UCSD-AML1 (cell line): ENCODE results near the gene MAGEB1.

Experiments
- DNase-seq: peaks from one replicate; lab custom pipeline; 2025; ENCODE audit not compliant: unreplicated experiment; lab: John Stamatoyannopoulos, UW

Gene MAGEB1

GRCh38 chrX:30246769-30247489 is at the start of gene MAGEB1:
Gene MAGEB1 (plus strand): TSS chrX:30247146. CDS start chrX:30250494, 3,348 bp downstream.
- no peak for DNase-seq

DNA sequence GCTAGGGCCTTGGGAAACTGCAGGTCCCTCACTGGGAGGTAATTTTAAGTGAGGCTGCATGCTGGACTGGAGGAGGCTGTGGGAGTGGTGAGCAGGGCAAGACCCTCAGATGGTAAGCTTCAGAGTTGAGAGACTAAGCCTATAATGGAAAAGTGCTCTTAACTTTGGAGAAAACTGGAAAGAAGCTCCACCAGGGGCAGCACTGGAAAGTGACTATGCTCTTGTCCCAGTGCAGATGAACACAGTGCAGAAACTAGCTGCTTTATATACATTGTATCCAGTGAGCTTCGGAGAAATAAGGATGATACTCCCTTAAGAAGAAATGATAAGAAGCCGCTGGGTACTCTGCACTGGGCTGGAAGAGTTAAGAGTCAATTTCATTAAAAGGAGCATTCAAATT is 34.8 kb upstream of the MAGEB1 start:
- no peak for DNase-seq

DNA sequence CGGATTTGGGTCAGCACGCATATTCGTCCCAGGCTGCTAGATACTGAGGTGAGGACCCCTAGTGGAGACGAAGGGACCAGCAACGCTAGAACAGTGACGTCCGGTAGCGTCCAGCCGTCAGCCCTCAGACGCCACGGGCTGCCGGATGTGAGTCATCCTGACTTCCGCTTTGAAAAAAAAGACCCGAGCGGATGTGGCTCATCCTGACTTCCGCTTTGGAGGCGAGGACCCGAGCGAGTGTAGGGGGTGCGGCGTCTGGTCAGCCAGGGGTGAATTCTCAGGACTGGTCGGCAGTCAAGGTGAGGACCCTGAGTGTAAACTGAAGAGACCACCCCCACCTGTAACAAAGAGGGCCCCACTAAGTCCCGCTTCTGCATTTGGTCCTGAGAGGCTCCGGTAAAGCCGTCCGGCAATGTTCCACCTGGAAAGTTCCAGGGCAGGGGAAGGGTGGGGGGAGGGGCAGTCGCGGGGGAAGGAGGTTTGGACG is 31.5 kb upstream of the MAGEB1 start, which contains the start of gene MAGEB2:
TSS of gene MAGEB2 (plus strand) at position 207 of the 487 bp plus-strand sequence. CDS start 3,018 bp downstream, outside the sequence.
- DNase-seq = peak; percentile 23

DNA sequence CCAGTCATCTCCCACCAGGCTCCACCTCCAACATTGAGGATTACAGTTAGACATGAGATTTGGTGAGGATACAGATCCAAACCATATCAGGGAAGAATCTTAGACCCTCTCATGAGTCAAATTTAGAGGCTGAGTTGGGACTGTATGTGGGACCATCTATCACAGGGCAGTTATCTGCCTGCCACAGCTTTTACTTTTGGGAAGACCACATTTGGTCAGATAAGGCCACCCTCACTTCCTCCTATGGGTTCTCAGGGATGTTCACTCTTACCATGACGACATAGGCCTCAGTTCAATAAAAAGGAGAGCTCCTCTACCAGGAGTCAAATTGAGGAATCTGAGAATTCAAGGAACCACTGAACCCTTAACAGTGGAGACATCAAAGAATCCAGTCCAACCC is 29.5 kb upstream of the MAGEB1 start:
- DNase-seq = no peak

- DNase-seq = no peak
These were observed 27.6 kb upstream of the MAGEB1 start for GRCh38 chrX:30219372-30219771.

GRCh38 chrX:30220661-30221060 is 26.3 kb upstream of the MAGEB1 start:
- no peak for DNase-seq

DNA sequence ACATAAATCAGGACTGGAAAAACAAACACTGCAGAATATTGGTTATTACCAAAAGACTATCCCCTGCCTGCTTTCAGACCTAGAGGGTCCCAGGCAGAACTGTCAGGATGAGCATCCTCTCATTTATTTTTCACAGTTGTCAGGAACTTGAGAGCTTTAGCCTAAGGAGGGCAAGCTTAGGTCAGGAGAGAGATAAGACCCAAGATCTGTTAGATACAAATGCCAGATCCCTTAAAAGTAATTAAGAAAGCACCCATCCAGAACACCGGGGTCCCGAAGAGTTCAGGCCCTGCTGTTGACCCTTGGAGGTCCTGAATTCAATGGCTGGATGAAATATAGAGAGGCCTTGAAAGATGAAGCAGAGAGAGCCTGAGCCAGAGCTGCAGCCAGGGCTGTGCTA is 22.4 kb upstream of the MAGEB1 start:
- DNase-seq = no peak

- no peak for DNase-seq
These were observed 18.4 kb upstream of the MAGEB1 start for GRCh38 chrX:30228526-30228925.

DNA sequence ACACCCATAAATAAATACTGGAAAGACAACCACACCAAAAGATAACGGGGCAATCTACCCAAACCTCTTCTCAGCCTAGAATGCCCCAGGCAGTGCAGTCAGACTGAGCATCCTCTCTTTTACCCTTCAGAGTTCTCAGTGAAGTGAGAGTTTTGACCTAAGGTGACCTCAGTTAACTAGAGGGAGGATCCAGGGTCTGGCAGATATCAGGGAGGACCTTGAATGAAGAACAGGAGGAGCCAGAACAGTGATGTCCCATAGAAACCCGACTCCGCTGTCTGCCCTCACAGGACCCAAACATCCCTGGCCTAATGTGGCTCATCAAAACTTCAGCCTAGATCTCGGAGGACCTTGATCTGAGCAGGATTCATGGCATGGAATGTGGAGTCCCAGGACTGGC is 16.6 kb upstream of the MAGEB1 start, which contains the start of gene MAGEB3:
TSS of gene MAGEB3 (plus strand) at position 263 of the 400 bp plus-strand sequence. CDS start 5,268 bp downstream, outside the sequence.
- DNase-seq = no peak

- DNase-seq = no peak
These were observed 5.1 kb upstream of the MAGEB1 start, which contains the start of gene MAGEB4 for GRCh38 chrX:30241724-30242415. Gene MAGEB4 (plus strand): TSS chrX:30242000. CDS start chrX:30242136, 136 bp downstream.

- no peak for DNase-seq
These were observed 1.9 kb downstream of the MAGEB1 start for GRCh38 chrX:30248854-30249253.

- no peak for DNase-seq
These were observed 6.3 kb downstream of the MAGEB1 start for GRCh38 chrX:30253257-30253656.

DNA sequence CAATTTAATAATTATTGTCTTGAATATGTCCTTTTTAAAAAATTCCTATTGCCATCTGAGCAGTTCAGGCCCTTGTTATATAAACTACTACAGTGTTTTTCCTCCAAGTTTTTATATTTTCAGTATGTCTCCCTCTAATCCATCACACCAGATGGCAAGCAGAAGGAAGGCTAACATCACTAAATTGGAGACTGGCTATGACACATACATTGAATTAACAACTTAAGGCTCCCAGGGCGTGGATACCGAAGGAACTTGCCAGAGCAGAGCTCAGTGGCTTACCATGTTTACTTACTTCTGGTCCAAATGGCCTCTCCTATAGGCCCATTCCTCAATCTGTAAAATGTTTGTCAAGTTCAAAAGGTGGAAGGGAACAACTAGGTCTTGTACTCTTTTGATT is 13.0 kb downstream of the MAGEB1 start:
- no peak for DNase-seq

- no peak for DNase-seq
These were observed 14.1 kb downstream of the MAGEB1 start for GRCh38 chrX:30261012-30261411.

DNA sequence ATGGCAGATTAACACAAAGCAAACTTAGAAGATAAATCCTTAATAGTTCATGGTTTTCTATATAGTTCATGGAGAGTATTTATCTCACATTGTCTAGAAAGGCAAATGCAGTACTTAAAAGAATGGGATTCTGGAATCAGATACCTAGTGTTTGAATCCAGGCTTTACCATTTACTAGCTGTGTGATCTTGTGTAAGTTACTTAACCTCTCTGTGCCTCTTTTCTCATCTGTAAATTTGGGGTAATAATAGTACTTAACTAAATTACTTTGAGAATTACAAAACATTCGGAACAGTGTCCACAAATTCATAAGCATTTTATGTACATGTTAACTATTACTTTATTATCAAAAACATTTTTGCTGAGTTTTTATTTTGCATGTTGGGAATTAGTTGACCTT is 15.8 kb downstream of the MAGEB1 start:
- no peak for DNase-seq

GRCh38 chrX:30270639-30271038 is 23.7 kb downstream of the MAGEB1 start:
- no peak for DNase-seq

GRCh38 chrX:30275498-30275897 is 28.6 kb downstream of the MAGEB1 start:
- no peak for DNase-seq

- DNase-seq = no peak
These were observed 31.4 kb downstream of the MAGEB1 start for GRCh38 chrX:30278365-30278764.

GRCh38 chrX:30280428-30280827 is 33.5 kb downstream of the MAGEB1 start:
- DNase-seq = no peak

GRCh38 chrX:30282527-30282926 is 35.6 kb downstream of the MAGEB1 start:
- DNase-seq = no peak

GRCh38 chrX:30283456-30284200 is 36.7 kb downstream of the MAGEB1 start:
- no peak for DNase-seq
